Left kidney (tissue), 2 donors: ENCODE results near the gene ZBTB21. TPM values are rescaled to one million over a fixed set of nuclear protein-coding genes. Genes with fewer than 3 reads are reported as not detected.

Experiments used
- DNase-seq: peaks from one replicate; pipeline ENCODE4 v3.0.0-alpha.2; 2013
- polyA plus RNA-seq: library from polyadenylated mRNA; unstranded; fragments of 120-200 nt; gene quantifications from one replicate; pipeline ENCODE4 v1.2.1, GENCODE V29; 2013; ENCODE audit not compliant: insufficient read length

Gene ZBTB21
- polyA plus RNA-seq, 1 donor = 11.0 TPM

- no peak for DNase-seq
These were observed 30.4 kb upstream of the ZBTB21 start for GRCh38 chr21:42040411-42041180.

- DNase-seq = no peak
These were observed 29.8 kb upstream of the ZBTB21 start for GRCh38 chr21:42039911-42040351.

- DNase-seq = no peak
These were observed 29.3 kb upstream of the ZBTB21 start for GRCh38 chr21:42039470-42039901.

- no peak for DNase-seq
These were observed 28.8 kb upstream of the ZBTB21 start for GRCh38 chr21:42038826-42039425.

GRCh38 chr21:42038393-42038792 is 28.2 kb upstream of the ZBTB21 start:
- no peak for DNase-seq

- DNase-seq = no peak
These were observed 27.8 kb upstream of the ZBTB21 start for GRCh38 chr21:42037943-42038342.

- no peak for DNase-seq
These were observed 27.4 kb upstream of the ZBTB21 start for GRCh38 chr21:42037516-42037915.

GRCh38 chr21:42036313-42036712 is 26.2 kb upstream of the ZBTB21 start:
- DNase-seq = no peak

- no peak for DNase-seq
These were observed 22.8 kb upstream of the ZBTB21 start for GRCh38 chr21:42032968-42033367.

GRCh38 chr21:42032266-42032665 is 22.1 kb upstream of the ZBTB21 start:
- no peak for DNase-seq

GRCh38 chr21:42031816-42032215 is 21.7 kb upstream of the ZBTB21 start:
- no peak for DNase-seq

- no peak for DNase-seq
These were observed 21.1 kb upstream of the ZBTB21 start for GRCh38 chr21:42031241-42031640.

GRCh38 chr21:42030311-42030710 is 20.2 kb upstream of the ZBTB21 start:
- no peak for DNase-seq

GRCh38 chr21:42028766-42029425 is 18.7 kb upstream of the ZBTB21 start:
- no peak for DNase-seq

GRCh38 chr21:42027822-42028765 is 17.9 kb upstream of the ZBTB21 start:
- DNase-seq = no peak

- DNase-seq = no peak
These were observed 17.1 kb upstream of the ZBTB21 start for GRCh38 chr21:42027085-42027821.

- DNase-seq = no peak
These were observed 15.9 kb upstream of the ZBTB21 start for GRCh38 chr21:42026082-42026435.

GRCh38 chr21:42025376-42026081 is 15.4 kb upstream of the ZBTB21 start:
- DNase-seq = no peak

- no peak for DNase-seq
These were observed 12.7 kb upstream of the ZBTB21 start for GRCh38 chr21:42022906-42023305.

GRCh38 chr21:42022091-42022430 is 11.9 kb upstream of the ZBTB21 start:
- no peak for DNase-seq
